ENCODE data around the gene UBR7.
"Not testable (repeated sequence)": the region's sequence is repeated elsewhere in the genome, so short reads cannot be mapped to it uniquely, and the experiment has no call there.

UBR7 gene, protein sequence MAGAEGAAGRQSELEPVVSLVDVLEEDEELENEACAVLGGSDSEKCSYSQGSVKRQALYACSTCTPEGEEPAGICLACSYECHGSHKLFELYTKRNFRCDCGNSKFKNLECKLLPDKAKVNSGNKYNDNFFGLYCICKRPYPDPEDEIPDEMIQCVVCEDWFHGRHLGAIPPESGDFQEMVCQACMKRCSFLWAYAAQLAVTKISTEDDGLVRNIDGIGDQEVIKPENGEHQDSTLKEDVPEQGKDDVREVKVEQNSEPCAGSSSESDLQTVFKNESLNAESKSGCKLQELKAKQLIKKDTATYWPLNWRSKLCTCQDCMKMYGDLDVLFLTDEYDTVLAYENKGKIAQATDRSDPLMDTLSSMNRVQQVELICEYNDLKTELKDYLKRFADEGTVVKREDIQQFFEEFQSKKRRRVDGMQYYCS

DNA sequence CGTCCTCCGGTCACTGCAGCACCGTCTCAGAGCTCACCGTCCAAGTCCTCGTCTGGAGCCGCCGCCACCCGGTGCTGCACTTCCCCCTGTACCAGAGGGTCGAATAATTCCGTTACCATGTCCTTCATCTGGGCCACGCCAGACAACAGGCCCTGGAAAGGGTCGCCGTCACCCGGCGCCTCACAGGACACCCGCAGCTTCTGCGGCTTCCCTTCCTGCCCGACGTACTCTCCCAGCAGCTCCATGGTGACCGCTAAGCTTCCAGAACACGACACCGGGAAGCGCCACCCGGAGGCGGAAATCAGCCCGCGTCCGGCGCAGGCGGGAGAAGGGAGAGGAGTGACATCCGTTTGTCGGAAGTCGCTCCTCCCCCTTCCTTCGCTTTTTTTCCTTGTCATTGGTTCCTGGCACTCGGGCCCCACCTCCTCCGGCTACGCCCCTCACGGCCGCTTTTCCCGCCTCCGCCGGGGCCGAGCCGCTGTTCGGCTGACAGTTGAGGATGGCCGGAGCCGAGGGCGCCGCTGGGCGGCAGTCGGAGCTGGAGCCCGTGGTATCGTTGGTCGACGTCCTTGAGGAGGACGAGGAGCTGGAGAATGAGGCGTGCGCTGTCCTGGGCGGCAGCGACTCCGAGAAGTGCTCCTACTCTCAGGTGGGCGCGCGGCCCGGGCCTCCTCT is at the start of gene UBR7, which contains the start of gene GON7:
UBR7 (plus strand) TSS at position 464 of the 675 bp plus-strand sequence; CDS start at position 500, 36 bp downstream.
GON7 (minus strand) TSS at position 273 of the 675 bp plus-strand sequence; CDS start at position 245, 28 bp downstream.
- no peak for FAIRE-seq

DNA sequence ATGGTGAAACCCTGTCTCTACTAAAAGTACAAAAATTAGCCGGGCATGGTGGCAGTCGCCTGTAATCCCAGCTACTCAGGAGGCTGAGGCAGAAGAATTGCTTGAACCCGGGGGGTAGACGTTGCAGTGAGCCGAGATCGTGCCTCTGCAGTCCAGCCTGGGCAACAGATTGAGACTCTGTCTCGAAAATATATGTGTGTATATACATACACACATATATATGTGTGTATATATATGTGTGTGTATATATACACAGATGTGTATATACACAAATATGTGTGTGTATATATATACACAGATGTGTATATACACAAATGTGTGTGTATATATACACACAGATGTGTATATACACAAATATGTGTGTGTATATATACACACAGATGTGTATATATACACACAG is 48.7 kb upstream of the UBR7 start:
- not testable (repeated sequence) for FAIRE-seq

DNA sequence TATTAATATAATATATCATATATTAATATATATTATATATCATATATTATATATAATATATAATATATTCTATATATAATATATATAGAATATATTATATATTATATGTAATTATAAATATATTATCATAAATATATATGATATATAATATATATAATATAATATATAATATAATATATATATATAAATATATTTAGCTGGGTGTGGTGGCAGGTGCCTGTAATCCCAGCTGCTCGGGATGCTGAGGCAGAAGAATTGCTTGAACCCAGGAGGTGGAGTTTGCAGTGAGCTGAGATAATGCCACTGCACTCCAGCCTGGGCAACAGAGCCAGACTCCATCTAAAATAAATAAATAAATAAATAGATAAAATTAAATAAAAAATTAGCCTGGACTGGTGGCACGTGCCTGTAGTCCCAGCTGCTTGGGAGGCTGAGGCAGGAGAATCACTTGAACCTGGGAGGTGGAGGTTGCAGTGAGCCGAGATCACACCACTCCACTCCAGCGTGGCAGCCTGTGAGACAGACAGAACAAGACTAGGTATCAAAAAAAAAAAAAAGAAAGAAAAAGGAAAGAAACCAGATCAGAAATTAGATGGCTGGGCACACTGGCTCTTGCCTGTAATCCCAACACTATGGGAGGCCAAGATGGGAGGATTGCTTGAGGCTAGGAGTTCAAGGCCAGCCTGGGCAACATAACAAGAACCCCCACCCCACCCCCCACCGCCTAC is 47.3 kb upstream of the UBR7 start:
- not testable (repeated sequence) for FAIRE-seq

DNA sequence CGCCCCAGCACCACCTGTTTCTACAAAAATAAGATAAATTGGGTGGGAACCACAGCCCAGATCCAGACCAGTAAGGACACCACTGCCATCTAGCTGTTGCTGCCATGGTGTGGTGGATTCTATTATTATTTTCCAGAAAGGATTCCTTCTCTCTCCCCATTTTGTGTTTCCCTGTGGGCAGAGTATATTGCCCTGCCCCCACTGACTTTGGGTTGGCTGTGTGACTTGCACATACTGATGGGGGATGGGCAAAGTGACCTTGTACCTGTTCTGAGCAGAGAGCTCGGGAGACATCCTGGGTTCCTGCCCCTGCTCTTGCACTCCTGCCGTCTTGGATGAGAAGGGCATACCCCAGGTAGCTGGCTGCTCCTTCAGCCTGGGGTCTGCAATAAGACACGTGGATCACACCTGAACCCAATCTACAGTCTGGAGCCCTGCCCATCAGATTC is 46.7 kb upstream of the UBR7 start:
- no peak for FAIRE-seq

DNA sequence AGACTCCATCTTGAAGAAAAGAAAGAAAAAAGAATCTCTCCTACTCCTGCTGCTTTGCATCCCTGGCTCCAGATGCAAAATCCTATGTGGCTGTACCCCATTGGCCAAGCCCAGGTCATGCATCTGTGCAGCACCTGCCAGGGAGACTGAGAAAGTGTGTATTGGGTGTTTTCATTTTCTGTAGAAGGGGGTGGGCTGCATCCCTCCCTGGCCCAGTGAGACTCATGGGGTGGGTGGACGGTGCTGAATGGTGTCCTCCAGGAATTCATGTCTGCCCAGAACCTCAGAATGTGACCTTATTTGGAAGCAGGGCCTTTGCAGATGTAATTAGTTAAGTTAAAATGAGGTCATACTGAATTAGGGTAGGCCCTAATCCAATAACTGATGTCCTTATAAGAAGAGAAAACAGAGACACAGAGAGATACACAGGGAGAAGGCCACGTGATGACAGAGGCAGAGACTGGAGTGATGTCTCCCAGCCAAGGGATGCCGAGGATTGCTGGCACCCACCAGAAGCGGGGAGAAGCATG is 45.6 kb upstream of the UBR7 start:
- no peak for FAIRE-seq

DNA sequence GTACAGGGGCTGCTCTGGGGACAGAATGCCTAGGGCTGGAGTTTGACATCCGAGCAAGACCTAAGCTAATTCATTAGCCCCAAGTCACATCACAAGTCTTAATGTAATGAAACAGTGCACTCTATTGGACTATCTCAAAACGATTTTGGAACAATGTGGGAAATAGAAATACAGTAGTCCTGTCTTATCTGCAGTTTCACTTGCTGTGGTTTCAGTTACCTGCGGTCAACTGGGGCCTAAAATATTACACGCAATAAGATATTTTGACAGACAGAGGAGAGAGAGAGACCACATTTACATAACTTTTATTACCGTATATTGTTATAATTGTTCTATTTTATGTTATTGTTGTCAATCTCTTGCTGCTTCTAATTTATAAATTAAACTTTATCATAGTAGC is 43.5 kb upstream of the UBR7 start:
- FAIRE-seq: no peak

DNA sequence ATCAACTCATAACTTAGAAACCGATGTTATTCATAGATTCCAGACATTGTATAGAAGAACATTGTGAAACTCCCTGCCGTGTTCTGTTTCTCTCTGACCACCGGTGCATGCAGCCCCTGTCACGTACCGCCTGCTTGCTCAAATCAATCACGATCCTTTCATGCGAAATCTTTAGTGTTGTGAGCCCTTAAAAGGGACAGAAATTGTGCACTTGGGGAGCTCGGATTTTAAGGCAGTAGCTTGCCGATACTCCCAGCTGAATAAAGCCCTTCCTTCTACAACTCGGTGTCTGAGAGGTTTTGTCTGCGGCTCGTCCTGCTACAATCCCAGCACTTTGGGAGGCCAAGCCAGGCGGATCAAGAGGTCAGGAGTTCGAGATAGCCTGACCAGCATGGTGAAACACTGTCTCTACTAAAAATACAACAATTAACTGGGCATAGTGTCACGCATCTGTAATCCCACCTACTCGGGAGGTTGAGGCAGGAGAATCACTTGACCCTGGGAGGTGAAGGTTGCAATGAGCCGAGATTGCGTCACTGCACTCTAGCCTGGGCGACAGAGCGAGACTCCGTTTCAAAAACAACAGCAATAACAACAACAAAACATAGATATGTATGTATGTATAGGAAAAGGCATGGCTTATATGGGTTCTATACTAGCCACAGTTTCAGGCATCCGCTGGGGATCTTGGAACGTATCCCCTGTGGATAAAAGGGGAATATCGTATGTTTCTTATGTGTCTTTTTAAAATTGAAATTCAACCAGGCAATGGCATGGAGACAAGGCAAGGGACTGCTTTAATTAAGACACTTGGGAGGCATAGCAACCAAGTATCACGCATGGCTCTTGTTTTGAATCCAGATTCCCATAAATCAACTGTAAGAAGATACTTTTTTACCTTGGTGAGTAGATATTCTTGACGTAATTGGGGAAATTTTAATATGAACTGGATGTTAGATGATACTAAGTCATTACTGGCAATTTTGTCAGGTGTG is 41.5 kb upstream of the UBR7 start:
- not testable (repeated sequence) for FAIRE-seq

DNA sequence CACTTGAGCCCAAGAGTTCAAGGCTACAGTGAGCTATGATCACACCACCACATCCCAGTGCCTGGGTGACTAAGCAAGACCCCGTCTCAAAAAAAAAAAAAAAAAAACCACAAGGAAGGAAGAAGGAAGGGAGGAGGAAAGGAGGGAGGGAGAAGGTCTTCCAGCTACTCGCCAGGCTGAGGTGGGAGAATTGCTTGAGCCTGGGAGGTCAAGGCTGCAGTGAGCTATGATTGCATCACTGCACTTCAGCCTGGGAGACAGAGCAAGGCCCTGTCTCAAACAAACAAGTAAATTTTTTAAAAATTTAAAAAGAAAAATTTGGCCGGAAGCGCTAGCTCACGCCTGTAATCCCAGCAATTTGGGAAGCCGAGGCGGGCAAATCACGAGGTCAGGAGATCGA is 38.4 kb upstream of the UBR7 start:
- not testable (repeated sequence) for FAIRE-seq

DNA sequence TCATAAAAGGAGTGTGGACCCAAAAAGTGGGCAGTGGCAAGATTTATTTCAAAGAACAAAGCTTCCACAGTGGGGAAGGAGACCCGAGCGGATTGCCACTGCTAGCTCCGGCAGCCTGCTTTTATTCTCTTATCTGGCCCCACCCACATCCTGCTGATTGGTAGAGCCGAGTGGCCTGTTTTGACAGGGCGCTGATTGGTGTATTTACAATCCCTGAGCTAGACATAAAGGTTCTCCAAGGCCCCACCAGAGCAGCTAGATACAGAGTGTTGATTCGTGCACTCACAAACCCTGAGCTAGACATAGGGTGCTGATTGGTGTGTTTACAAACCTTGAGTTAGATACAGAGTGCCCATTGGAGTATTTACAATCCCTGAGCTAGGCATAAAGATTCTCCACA is 37.4 kb upstream of the UBR7 start:
- not testable (repeated sequence) for FAIRE-seq

DNA sequence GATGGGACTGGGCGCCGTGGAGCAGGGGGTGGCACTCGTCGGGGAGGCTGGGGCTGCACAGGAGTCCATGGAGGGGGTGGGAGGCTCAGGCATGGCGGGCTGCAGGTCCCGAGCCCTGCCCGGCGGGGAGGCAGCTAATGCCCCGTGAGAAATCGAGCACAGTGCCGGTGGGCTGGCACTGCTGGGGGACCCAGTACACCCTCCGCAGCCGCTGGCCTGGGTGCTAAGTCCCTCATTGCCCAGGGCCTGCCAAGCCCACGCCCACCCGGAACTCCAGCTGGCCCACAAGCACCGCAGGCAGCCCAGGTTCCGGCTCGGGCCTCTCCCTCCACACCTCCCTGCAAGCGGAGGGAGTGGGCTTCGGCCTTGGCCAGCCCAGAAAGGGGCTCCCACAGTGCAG is 36.9 kb upstream of the UBR7 start:
- not testable (repeated sequence) for FAIRE-seq

DNA sequence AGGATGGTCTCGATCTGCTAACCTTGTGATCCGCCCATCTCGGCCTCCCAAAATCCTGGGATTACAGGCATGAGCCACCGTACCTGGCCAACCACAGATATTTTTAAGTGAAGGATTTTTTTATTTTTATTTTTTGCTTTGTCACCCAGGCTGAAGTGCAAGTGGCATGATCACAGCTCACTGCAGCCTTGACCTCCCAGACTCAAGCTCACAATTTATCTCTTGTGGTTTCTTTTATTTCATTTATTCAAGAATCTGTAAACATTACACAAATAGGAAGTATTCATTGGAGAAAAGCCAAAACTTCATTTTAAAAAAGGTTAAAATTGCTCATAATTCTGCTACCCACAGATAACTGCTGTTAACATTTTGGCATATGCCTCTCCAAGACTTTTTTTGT is 35.7 kb upstream of the UBR7 start:
- no peak for FAIRE-seq

DNA sequence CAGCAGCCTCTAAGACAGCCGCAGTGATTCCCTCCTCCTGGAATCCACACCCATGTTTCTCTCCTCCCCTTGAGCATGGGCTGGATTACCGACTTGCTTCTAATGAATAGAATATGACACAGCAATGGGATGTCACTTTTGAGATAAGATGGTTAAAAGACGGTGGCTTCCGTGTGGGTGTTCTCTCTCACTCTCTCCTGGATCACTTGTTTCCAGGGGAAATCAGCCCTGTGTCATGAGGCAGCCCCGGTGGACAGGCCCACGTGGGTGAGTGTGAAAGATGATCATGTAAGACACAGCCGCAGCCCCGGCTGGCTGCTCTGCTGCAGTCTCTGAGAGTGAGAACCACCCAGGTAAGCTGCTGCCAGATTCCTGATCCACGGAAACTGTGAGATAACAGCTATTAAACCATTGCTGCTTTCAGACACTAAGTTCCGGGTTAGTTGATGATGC is 33.1 kb upstream of the UBR7 start:
- FAIRE-seq: no peak

DNA sequence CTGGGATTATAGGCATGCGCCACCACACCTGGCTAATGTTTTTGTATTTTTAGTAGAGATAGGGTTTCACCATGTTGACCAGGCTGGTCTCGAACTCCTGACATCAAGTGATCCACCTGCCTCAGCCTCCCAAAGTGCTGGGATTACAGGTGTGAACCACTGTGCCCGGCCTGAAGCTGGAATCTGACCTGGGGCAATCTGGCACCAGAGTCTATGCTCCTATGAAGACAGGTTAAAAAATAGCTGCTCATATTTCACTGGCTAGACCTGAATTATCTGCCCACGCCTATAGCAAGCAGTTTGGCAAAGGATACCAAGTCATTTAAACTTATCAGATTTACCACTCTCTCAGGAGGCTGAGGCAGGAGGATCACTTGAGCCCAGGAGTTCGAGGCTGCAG is 32.3 kb upstream of the UBR7 start:
- not testable (repeated sequence) for FAIRE-seq

DNA sequence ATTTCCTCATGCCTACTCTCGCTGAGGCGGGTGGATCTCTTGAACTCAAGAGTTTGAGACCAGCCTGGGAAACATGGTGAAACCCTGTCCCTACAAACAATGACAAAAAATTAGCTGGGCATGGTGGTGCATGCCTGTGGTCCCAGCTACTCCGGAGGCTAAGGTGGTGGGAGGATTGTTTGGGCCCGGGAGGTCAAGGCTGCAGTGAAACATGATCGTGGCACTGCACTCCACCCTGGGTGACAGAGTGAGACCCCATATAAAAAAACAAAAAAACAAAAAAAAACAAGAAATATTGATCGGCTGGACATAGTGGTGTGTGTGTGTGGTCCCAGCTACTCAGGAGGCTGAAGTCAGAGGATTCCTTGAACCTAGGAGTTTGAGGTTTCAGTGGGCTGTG is 31.6 kb upstream of the UBR7 start:
- FAIRE-seq: no peak

DNA sequence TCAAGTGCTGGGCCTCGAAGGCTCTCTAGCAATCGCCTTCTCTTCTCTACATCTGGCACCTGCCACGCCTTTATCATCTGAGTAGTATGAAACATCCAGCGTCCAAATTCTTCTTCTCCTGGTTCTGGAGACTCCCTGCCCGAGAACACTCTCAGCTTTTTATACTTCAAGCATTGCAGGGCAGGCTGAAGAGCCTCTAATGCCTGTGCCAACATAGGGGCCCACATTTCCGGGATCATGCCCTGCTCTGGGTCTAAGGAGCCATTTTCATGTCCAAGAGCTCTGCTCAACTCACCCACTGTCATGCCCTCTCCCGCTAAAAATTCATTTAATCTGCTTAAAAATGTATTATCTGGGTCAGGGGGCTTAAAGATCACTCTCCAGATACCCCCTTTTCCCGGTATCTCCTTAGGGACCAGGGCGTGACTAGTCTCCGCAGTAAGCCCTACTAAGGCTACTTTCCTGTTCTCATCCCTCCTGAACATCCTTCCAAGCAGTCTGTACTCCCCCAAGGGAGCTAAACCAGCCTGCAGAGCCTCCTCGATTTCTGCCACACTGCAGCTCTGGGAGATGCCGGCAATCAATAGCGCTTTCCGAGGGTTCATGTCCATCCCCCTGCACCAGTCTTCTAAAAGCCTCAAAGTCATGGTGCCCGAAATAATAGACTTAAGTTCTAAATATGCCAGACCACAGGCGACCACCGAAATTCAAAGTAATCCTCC is 23.3 kb upstream of the UBR7 start:
- FAIRE-seq: no peak

DNA sequence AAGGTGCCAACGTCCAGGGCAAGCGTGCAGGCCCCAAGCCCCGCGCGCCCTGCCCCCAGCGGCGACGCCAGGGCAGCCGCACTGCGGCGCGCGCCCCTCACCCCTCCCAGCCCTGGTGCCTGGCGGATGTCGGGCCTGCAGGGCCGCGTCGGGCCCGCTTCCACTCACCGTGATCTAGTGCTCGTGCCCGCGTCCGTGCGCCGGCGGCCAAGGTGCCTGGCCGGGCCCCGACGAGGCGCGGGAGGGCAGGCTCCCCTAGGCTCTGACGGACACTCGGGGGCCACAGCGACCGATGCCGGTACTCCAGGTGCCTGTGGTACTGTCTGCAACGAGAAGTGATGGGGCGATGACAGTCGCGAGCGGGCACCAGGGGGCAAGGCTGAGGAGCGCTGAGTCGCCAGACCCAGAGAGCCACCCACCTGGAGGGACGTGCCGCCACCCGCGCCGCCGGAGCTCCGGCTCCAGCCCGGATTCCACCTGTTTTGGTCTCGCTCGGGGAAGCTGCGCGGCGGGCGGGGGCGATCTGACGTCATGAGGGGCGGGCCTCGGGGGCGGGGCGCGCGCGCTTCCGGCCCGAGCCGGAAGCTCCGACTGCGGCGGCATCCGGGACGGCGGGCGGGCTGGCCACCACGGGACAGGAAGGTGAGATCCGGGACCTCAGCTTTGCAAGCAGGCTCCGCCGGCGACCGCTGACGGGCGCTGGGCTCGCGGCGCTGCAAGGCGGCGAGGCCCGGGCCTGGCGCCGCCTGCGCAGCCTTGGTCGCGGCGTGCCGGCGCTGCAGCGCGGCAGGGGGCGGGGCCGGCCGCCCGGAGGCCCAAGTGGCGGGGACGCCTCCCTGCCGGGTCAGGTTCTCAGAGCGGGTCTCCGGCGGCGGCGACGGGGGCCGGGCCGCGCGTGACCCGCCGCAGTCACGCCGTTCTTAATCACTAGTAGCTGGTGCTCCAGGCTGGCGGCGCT is 22.4 kb upstream of the UBR7 start, which contains the start of the genes LYSET and MOAP1:
LYSET (plus strand) TSS at position 927 of the 958 bp plus-strand sequence. CDS start 89 bp downstream, outside the sequence.
MOAP1 (minus strand) TSS at position 507 of the 958 bp plus-strand sequence. CDS start 655 bp downstream, outside the sequence.
- FAIRE-seq: no peak

DNA sequence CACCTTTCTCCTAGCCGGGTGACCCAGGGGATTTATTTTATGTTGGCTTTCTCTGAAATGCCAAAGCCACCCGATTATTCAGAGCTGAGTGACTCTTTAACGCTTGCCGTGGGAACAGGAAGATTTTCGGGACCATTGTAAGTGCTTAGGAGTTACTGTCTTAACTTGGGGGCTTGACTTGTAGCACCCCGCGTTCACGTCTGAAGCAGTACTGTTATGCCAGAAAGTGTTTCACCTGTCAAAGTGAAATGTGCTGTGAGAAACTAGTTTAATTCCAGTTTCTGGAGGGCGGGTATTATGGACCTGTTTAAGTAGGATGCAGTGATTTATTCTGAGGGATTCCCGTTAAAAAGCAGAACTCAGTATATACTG is 21.7 kb upstream of the UBR7 start:
- no peak for FAIRE-seq

DNA sequence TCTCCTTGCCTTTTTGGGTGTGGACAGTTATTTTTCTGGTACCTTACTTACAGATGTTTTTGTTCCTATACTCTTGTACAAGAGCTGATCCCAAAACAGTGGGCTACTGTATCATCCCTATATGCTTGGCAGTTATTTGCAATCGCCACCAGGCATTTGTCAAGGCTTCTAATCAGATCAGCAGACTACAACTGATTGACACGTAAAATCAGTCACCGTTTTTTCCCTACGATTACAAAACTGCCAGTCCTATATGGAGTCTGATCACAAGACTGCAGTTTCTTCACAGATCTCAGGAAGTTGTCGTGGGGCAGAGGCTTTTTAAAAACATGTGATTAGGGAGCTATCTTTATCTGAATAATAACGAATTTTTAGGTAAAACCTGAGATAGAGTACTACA is 20.6 kb upstream of the UBR7 start:
- no peak for FAIRE-seq

DNA sequence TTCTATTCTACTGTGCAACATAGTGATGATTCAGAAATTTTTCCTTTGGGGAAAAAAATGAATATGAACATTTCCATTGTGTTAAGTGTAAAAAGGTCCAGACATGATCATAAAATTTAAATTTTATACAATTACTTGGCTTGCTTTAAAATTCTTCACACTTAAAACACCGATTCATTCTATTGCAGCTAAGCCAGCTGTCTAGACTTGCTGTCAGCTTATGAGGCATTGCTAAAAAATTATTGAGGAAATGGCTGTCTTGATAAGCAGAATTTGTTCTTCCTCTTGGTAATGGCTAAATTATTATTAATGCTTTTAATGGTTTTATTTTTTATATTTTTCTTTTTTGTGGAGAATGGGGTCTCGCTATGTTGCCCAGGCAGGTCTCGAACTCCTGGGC is 20.1 kb upstream of the UBR7 start:
- no peak for FAIRE-seq
